GM18909 (cell line): ENCODE measurements around the gene FGF18.
"Not testable (repeated sequence)": the region's sequence is repeated elsewhere in the genome, so short reads cannot be mapped to it uniquely, and the experiment has no call there.

Experiments
- ATAC-seq: cut with Tn5 transposase; IDR thresholded peaks from one replicate; pipeline ENCODE4 v1.9.1; 2021; ENCODE audit warnings: mild to moderate bottlenecking; ENCODE audit not compliant: unreplicated experiment, poor library complexity

The FGF18 gene

GRCh38 chr5:171398660-171399059, 20.8 kb upstream of the FGF18 start:
- not testable (repeated sequence) for ATAC-seq

- ATAC-seq: no peak
These were observed 19.3 kb upstream of the FGF18 start for GRCh38 chr5:171400169-171400568.

- no peak for ATAC-seq
These were observed 18.1 kb upstream of the FGF18 start for GRCh38 chr5:171401167-171401947.

GRCh38 chr5:171402751-171403150, 16.7 kb upstream of the FGF18 start:
- not testable (repeated sequence) for ATAC-seq

- ATAC-seq: no peak
These were observed 13.8 kb upstream of the FGF18 start for GRCh38 chr5:171405615-171406014.

- no peak for ATAC-seq
These were observed 12.2 kb upstream of the FGF18 start for GRCh38 chr5:171407234-171407633.

GRCh38 chr5:171409164-171410136, 10.0 kb upstream of the FGF18 start:
- ATAC-seq: no peak

GRCh38 chr5:171410181-171410580, 9.3 kb upstream of the FGF18 start:
- no peak for ATAC-seq

GRCh38 chr5:171412186-171412585, 7.3 kb upstream of the FGF18 start:
- no peak for ATAC-seq

GRCh38 chr5:171413153-171413910, 6.1 kb upstream of the FGF18 start:
- no peak for ATAC-seq

- not testable (repeated sequence) for ATAC-seq
These were observed 5.5 kb upstream of the FGF18 start for GRCh38 chr5:171413993-171414392.

GRCh38 chr5:171415115-171415730, 4.2 kb upstream of the FGF18 start:
- ATAC-seq: no peak

- ATAC-seq: no peak
These were observed 3.0 kb upstream of the FGF18 start for GRCh38 chr5:171416160-171417049.

GRCh38 chr5:171418316-171418981, 998 bp upstream of the FGF18 start:
- ATAC-seq: peak; percentile 75

- peak; percentile 16 for ATAC-seq
These were observed 412 bp downstream of the FGF18 start for GRCh38 chr5:171419688-171420430.

GRCh38 chr5:171420431-171421241, 1.2 kb downstream of the FGF18 start:
- ATAC-seq: no peak
